ENCODE measurements around the gene CDK13.

- TF ChIP-seq ZSCAN4 (tag by site-specific recombination; IDR thresholded peaks at IDR 0.05) (no peak), ZNF274 (IDR thresholded peaks at IDR 0.05; ENCODE audit: low read length) (no peak), ZNF274 (tag by site-specific recombination; IDR thresholded peaks at IDR 0.05; ENCODE audit: borderline replicate concordance) (no peak), CTCF (tag by site-specific recombination; IDR thresholded peaks at IDR 0.05) (no peak), ZNF513 (tag by site-specific recombination; IDR thresholded peaks at IDR 0.05) (no peak), ZNF585B (tag by site-specific recombination; IDR thresholded peaks at IDR 0.05) (no peak), ZNF350 (tag by site-specific recombination; IDR thresholded peaks at IDR 0.05) (no peak), GLI2 (tag by site-specific recombination; IDR thresholded peaks at IDR 0.05; ENCODE audit: borderline replicate concordance, low read depth) (no peak), ZSCAN16 (tag by site-specific recombination; IDR thresholded peaks at IDR 0.05) (no peak)
Observed at GRCh38 chr7:40027545-40027944, 77.5 kb downstream of the CDK13 start.
